HEK293 (cell line): ENCODE measurements around the gene CATSPER1.

ENCODE experiments used
- EGR2 ChIP-seq: fragments of 450-650 bp; formaldehyde crosslinking; IDR thresholded peaks from 2 replicates; pipeline ENCODE4 v1.5.1; 2016; ENCODE audit warnings: low read depth, missing biosample characterization, missing genetic modification characterization
- HOXC10 ChIP-seq: sonication (generic); formaldehyde crosslinking; IDR thresholded peaks from 2 replicates; pipeline ENCODE4 v1.8.1; 2023; ENCODE audit warnings: mild to moderate bottlenecking, missing genetic modification reagents
- INSM2 ChIP-seq: fragments of 450-650 bp; formaldehyde crosslinking; IDR thresholded peaks from 2 replicates; pipeline ENCODE4 v1.5.1; 2016; ENCODE audit warnings: missing biosample characterization, missing genetic modification characterization
- KLF17 ChIP-seq: fragments of 450-650 bp; formaldehyde crosslinking; IDR thresholded peaks from 2 replicates; pipeline ENCODE4 v1.5.1; 2016; ENCODE audit warnings: missing biosample characterization, missing genetic modification characterization
- KLF8 ChIP-seq: fragments of 450-650 bp; formaldehyde crosslinking; IDR thresholded peaks from 2 replicates; pipeline ENCODE4 v1.5.1; 2016; ENCODE audit warnings: missing biosample characterization, missing genetic modification characterization
- TRIM28 ChIP-seq: IDR thresholded peaks from 2 replicates; pipeline ENCODE4 v1.6.1; 2011; ENCODE audit warnings: low read length, control low read depth, borderline replicate concordance
- YY2 ChIP-seq: fragments of 450-650 bp; formaldehyde crosslinking; IDR thresholded peaks from 2 replicates; pipeline ENCODE4 v1.5.1; 2016; ENCODE audit warnings: missing biosample characterization, missing genetic modification characterization
- ZBTB1 ChIP-seq: fragments of 450-650 bp; formaldehyde crosslinking; IDR thresholded peaks from 2 replicates; pipeline ENCODE4 v1.5.1; 2016; ENCODE audit warnings: missing biosample characterization, missing genetic modification characterization
- ZBTB44 ChIP-seq: fragments of 450-650 bp; IDR thresholded peaks from 2 replicates; pipeline ENCODE4 v1.5.1; 2018; ENCODE audit warnings: missing biosample characterization, mild to moderate bottlenecking, missing genetic modification characterization
- ZBTB6 ChIP-seq: fragments of 450-650 bp; formaldehyde crosslinking; IDR thresholded peaks from 2 replicates; pipeline ENCODE4 v1.5.1; 2017; ENCODE audit warnings: missing biosample characterization, missing genetic modification characterization
- ZFP69B ChIP-seq: fragments of 450-650 bp; formaldehyde crosslinking; IDR thresholded peaks from 2 replicates; pipeline ENCODE4 v1.5.1; 2016; ENCODE audit warnings: missing biosample characterization, missing genetic modification characterization
- ZNF146 ChIP-seq: fragments of 450-650 bp; formaldehyde crosslinking; IDR thresholded peaks from 2 replicates; pipeline ENCODE4 v1.5.1; 2016; ENCODE audit warnings: missing biosample characterization, missing genetic modification characterization
- ZNF16 ChIP-seq: fragments of 450-650 bp; formaldehyde crosslinking; IDR thresholded peaks from 2 replicates; pipeline ENCODE4 v1.5.1; 2016; ENCODE audit warnings: low read depth, missing biosample characterization, missing genetic modification characterization
- ZNF174 ChIP-seq: fragments of 450-650 bp; formaldehyde crosslinking; IDR thresholded peaks from 2 replicates; pipeline ENCODE4 v1.5.0; 2017; ENCODE audit warnings: missing biosample characterization, mild to moderate bottlenecking, missing genetic modification characterization
- ZNF184 ChIP-seq: fragments of 450-650 bp; IDR thresholded peaks from 2 replicates; pipeline ENCODE4 v1.5.1; 2018; ENCODE audit warnings: missing biosample characterization, mild to moderate bottlenecking, missing genetic modification characterization
- ZNF2 ChIP-seq: fragments of 450-650 bp; formaldehyde crosslinking; IDR thresholded peaks from 2 replicates; pipeline ENCODE4 v1.5.1; 2016; ENCODE audit warnings: missing biosample characterization, missing genetic modification characterization
- ZNF248 ChIP-seq: fragments of 450-650 bp; formaldehyde crosslinking; IDR thresholded peaks from 2 replicates; pipeline ENCODE4 v1.5.1; 2017; ENCODE audit warnings: missing biosample characterization, missing genetic modification characterization
- ZNF311 ChIP-seq: fragments of 450-650 bp; formaldehyde crosslinking; IDR thresholded peaks from 2 replicates; pipeline ENCODE4 v1.5.1; 2017; ENCODE audit warnings: missing biosample characterization, missing genetic modification characterization, borderline replicate concordance
- ZNF350 ChIP-seq: fragments of 450-650 bp; formaldehyde crosslinking; IDR thresholded peaks from 2 replicates; pipeline ENCODE4 v1.5.0; 2017; ENCODE audit warnings: missing biosample characterization, mild to moderate bottlenecking, missing genetic modification characterization
- ZNF366 ChIP-seq: fragments of 450-650 bp; formaldehyde crosslinking; conservative IDR thresholded peaks from 2 replicates; pipeline ENCODE4 v1.5.1; 2016; ENCODE audit warnings: missing biosample characterization, missing genetic modification characterization
- ZNF404 ChIP-seq: fragments of 450-650 bp; formaldehyde crosslinking; IDR thresholded peaks from 2 replicates; pipeline ENCODE4 v1.5.1; 2017; ENCODE audit warnings: missing biosample characterization, missing genetic modification characterization
- ZNF426 ChIP-seq: fragments of 450-650 bp; formaldehyde crosslinking; IDR thresholded peaks from 2 replicates; pipeline ENCODE4 v1.5.1; 2017; ENCODE audit warnings: missing biosample characterization, missing genetic modification characterization, mild to moderate bottlenecking, inconsistent platforms, moderate library complexity
- ZNF433 ChIP-seq: fragments of 450-650 bp; formaldehyde crosslinking; IDR thresholded peaks from 2 replicates; pipeline ENCODE4 v1.5.1; 2016; ENCODE audit warnings: missing biosample characterization, missing genetic modification characterization, low read depth
- ZNF488 ChIP-seq: fragments of 450-650 bp; formaldehyde crosslinking; IDR thresholded peaks from 2 replicates; pipeline ENCODE4 v1.5.1; 2016; ENCODE audit warnings: missing biosample characterization, missing genetic modification characterization
- ZNF510 ChIP-seq: fragments of 450-650 bp; formaldehyde crosslinking; IDR thresholded peaks from 2 replicates; pipeline ENCODE4 v1.5.1; 2018; ENCODE audit warnings: mild to moderate bottlenecking, missing genetic modification characterization, missing biosample characterization; ENCODE audit not compliant: insufficient replicate concordance
- ZNF529 ChIP-seq: fragments of 450-650 bp; formaldehyde crosslinking; IDR thresholded peaks from 2 replicates; pipeline ENCODE4 v1.5.1; 2017; ENCODE audit warnings: missing genetic modification characterization, missing biosample characterization; ENCODE audit not compliant: insufficient replicate concordance
- ZNF571 ChIP-seq: fragments of 450-650 bp; formaldehyde crosslinking; IDR thresholded peaks from 2 replicates; pipeline ENCODE4 v1.5.0; 2017; ENCODE audit warnings: missing biosample characterization, missing genetic modification characterization
- ZNF580 ChIP-seq: fragments of 450-650 bp; formaldehyde crosslinking; IDR thresholded peaks from 2 replicates; pipeline ENCODE4 v1.5.1; 2016; ENCODE audit warnings: missing biosample characterization, missing genetic modification characterization
- ZNF610 ChIP-seq: fragments of 450-650 bp; formaldehyde crosslinking; IDR thresholded peaks from 2 replicates; pipeline ENCODE4 v1.5.1; 2016; ENCODE audit warnings: missing biosample characterization, missing genetic modification characterization, borderline replicate concordance
- ZNF658 ChIP-seq: fragments of 450-650 bp; formaldehyde crosslinking; IDR thresholded peaks from 2 replicates; pipeline ENCODE4; 2016; ENCODE audit warnings: missing biosample characterization, missing genetic modification characterization
- ZSCAN30 ChIP-seq: fragments of 450-650 bp; IDR thresholded peaks from 2 replicates; pipeline ENCODE4 v1.5.1; 2018; ENCODE audit warnings: missing biosample characterization, mild to moderate bottlenecking, missing genetic modification characterization, moderate library complexity
- TF ChIP-seq, protein P1 (sequence below): fragments of 450-650 bp; formaldehyde crosslinking; IDR thresholded peaks from 2 replicates; pipeline ENCODE4 v1.5.1; 2016; ENCODE audit warnings: missing biosample characterization, missing genetic modification characterization

The CATSPER1 gene

DNA sequence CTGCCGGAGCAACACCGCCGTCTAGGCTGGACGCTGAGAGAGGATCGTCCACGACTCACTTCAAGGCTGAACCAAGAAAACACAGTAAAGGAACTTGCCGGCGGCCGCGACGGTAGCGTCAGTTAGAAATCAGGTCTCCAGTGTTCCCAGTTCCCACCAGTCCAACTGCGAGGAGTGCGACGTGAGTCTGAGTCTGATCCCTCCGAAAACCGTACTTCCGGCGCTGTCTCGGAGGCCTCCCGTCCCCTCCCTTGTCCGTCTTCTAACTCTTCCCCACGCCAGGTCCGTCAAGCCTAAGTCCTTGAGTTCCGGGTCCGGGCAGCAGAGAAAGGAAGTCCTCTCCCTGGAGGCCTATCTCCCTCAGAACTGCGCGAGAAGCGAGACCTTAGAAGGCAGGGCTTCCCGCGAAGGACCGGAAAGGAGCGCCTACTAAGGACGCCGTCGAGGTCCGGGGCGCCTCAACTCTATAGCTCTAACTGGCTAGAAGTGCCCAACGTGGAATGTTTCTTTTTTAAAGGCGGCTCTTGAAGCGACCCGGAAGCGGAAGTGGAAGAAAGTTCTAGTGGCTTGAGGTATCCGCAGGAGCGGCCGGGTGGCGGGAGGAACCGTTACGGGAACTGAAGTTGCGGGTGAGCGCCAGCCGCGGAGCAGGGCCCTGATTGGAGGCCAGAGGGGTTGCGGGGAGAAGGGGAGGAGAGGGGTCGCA is 24.2 kb downstream of the CATSPER1 start, which contains the start of the genes BANF1 and EIF1AD (continued):
- TF ChIP-seq KLF17 (tag by site-specific recombination) (peak; percentile 99), ZNF529 (tag by site-specific recombination) (no peak), ZNF146 (tag by site-specific recombination) (peak; percentile 67), ZNF16 (tag by site-specific recombination) (no peak), ZNF488 (no peak), TRIM28 (peak; percentile 83), ZNF350 (tag by site-specific recombination) (no peak; the same call in 1 of the 2 replicates), ZNF248 (tag by site-specific recombination) (no peak), ZNF404 (tag by site-specific recombination) (no peak), ZNF174 (tag by site-specific recombination) (no peak), ZNF426 (tag by site-specific recombination) (no peak), ZNF184 (tag by site-specific recombination) (peak; percentile 76; the same call in 1 of the 2 replicates), ZNF433 (tag by site-specific recombination) (no peak), EGR2 (tag by site-specific recombination) (0 out of 2 replicates have a peak, but pooled peaks have one; percentile 36), KLF8 (peak; percentile 99), ZNF580 (tag by site-specific recombination) (peak; percentile 97), ZNF510 (tag by site-specific recombination) (no peak), ZNF2 (tag by site-specific recombination) (peak; percentile 97), INSM2 (tag by site-specific recombination) (peak; percentile 93), ZBTB1 (tag by site-specific recombination) (peak; percentile 96), ZFP69B (tag by site-specific recombination) (peak; percentile 98), ZNF311 (tag by site-specific recombination) (no peak), YY2 (tag by site-specific recombination) (peak; percentile 89), ZSCAN30 (tag by site-specific recombination) (peak; percentile 93), ZNF610 (tag by site-specific recombination) (peak; percentile 87), ZBTB44 (tag by site-specific recombination) (peak; percentile 48; the same call in 1 of the 2 replicates), ZNF658 (tag by site-specific recombination) (no peak), HOXC10 (CRISPR knock-in tag) (no peak), ZNF366 (tag by site-specific recombination) (peak; percentile 38; the same call in 1 of the 2 replicates), ZNF571 (tag by site-specific recombination) (no peak), ZBTB6 (tag by site-specific recombination) (peak; percentile 66; the same call in 1 of the 2 replicates)
- TF ChIP-seq, protein P1, sequence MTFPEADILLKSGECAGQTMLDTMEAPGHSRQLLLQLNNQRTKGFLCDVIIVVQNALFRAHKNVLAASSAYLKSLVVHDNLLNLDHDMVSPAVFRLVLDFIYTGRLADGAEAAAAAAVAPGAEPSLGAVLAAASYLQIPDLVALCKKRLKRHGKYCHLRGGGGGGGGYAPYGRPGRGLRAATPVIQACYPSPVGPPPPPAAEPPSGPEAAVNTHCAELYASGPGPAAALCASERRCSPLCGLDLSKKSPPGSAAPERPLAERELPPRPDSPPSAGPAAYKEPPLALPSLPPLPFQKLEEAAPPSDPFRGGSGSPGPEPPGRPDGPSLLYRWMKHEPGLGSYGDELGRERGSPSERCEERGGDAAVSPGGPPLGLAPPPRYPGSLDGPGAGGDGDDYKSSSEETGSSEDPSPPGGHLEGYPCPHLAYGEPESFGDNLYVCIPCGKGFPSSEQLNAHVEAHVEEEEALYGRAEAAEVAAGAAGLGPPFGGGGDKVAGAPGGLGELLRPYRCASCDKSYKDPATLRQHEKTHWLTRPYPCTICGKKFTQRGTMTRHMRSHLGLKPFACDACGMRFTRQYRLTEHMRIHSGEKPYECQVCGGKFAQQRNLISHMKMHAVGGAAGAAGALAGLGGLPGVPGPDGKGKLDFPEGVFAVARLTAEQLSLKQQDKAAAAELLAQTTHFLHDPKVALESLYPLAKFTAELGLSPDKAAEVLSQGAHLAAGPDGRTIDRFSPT (tag by site-specific recombination): no peak
